GM12873 (cell line): Measurements from ENCODE around the gene MAP2.

Experiments
- CTCF ChIP-seq: IDR thresholded peaks from 2 replicates; pipeline ENCODE4 v1.5.1; 2012; ENCODE audit warnings: low read depth, mild to moderate bottlenecking, moderate library complexity, low read length, control low read depth; ENCODE audit not compliant: insufficient read depth; ENCODE audit errors: missing control alignments

MAP2 gene

GRCh38 chr2:209596262-209596661 is 172.4 kb downstream of the MAP2 start:
- no peak for TF ChIP-seq CTCF

GRCh38 chr2:209600341-209601171 is 176.7 kb downstream of the MAP2 start:
- TF ChIP-seq CTCF: no peak

GRCh38 chr2:209601497-209601896 is 177.7 kb downstream of the MAP2 start:
- no peak for TF ChIP-seq CTCF

- no peak for TF ChIP-seq CTCF
Observed at GRCh38 chr2:209602259-209602658, 178.4 kb downstream of the MAP2 start.

- no peak for TF ChIP-seq CTCF
Observed at GRCh38 chr2:209609531-209609930, 185.7 kb downstream of the MAP2 start.

GRCh38 chr2:209610631-209611030 is 186.8 kb downstream of the MAP2 start:
- no peak for TF ChIP-seq CTCF

GRCh38 chr2:209613649-209614305 is 189.9 kb downstream of the MAP2 start:
- TF ChIP-seq CTCF: no peak
